HL-60 (cell line): ENCODE measurements around the gene MARK1.

Experiments
- DNase-seq, 2 experiments: peaks; one replicate each; pipeline ENCODE4 v3.0.0-alpha.2; 2010 to 2020; ENCODE audit warnings: low read depth in 1 of 2, low spot score in 1 of 2
- H3K27ac ChIP-seq: fragments of 250-450 bp; sonication (Bioruptor Pico); replicated peaks from 2 replicates; pipeline ENCODE4 v1.5.1; 2020; ENCODE audit warnings: mild to moderate bottlenecking, moderate library complexity
- H3K27me3 ChIP-seq: fragments of 250-450 bp; sonication (Bioruptor Pico); 2 replicates; pipeline ENCODE4 v1.5.1; 2021; ENCODE audit warnings: mild to moderate bottlenecking, moderate library complexity; ENCODE audit not compliant: insufficient read depth, poor library complexity, severe bottlenecking
- H3K4me3 ChIP-seq: replicated peaks from 2 replicates; pipeline ENCODE4 v1.5.1; 2011; ENCODE audit warnings: mild to moderate bottlenecking, control low read depth, low read length; ENCODE audit not compliant: insufficient read depth
- CTCF ChIP-seq: IDR thresholded peaks from one replicate; pipeline ENCODE4 v1.5.1; 2011; ENCODE audit warnings: low read length, control low read depth, inconsistent platforms; ENCODE audit not compliant: insufficient read depth
- GABPA ChIP-seq: IDR thresholded peaks from 2 replicates; pipeline ENCODE4 v1.6.1; 2012; ENCODE audit warnings: low read depth
- POLR2AphosphoS5 ChIP-seq: IDR thresholded peaks from 2 replicates; pipeline ENCODE4 v1.6.1; 2012; ENCODE audit warnings: low read depth
- REST ChIP-seq: IDR thresholded peaks from 2 replicates; pipeline ENCODE4 v1.6.1; 2012; ENCODE audit warnings: low read depth; ENCODE audit not compliant: insufficient replicate concordance
- SPI1 ChIP-seq: IDR thresholded peaks from 2 replicates; pipeline ENCODE4 v1.6.1; 2012; ENCODE audit warnings: low read depth, mild to moderate bottlenecking, borderline replicate concordance

The MARK1 gene

GRCh38 chr1:220485131-220485530 is 42.8 kb upstream of the MARK1 start:
- no peak overlapping the region for H3K27ac ChIP-seq
- TF ChIP-seq REST (no peak), GABPA (no peak), POLR2AphosphoS5 (no peak), CTCF (no peak)
- DNase-seq, result no peak
- H3K4me3 ChIP-seq, result no peak overlapping the region
- H3K27me3 ChIP-seq, result no peaks in the 10 kb centered on the region

DNA sequence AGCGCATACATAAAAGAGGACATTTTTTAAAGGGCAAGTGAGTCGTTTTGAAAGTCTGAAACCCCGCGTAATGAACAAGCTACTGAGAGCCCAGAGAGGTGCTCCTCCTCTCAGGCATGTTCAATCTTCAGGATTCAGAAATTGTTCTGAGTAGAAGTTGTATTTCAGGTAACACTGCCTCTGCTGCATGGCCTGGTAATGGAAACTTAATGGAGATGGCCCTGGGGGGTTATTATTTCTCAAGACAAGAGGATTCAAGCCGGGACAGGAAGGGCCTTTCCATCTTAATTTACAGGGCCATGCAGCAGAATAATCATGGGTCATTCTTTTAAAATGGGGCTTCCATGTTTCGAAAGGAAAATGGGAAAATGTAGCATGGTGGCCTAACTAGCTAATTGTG is 42.1 kb upstream of the MARK1 start:
- H3K4me3 ChIP-seq, result no peak overlapping the region
- H3K27me3 ChIP-seq, result no peaks in the 10 kb centered on the region
- TF ChIP-seq CTCF, result no peak
- no peak for TF ChIP-seq POLR2AphosphoS5
- TF ChIP-seq REST, result no peak
- TF ChIP-seq SPI1, result no peak
- no peak for TF ChIP-seq GABPA
- no peak for DNase-seq
- no peak overlapping the region for H3K27ac ChIP-seq

GRCh38 chr1:220487297-220487820 is 40.6 kb upstream of the MARK1 start:
- Histone ChIP-seq H3K27me3 (no peaks in the 10 kb centered on the region), H3K27ac (no peak overlapping the region), H3K4me3 (no peak overlapping the region)
- TF ChIP-seq REST (no peak), POLR2AphosphoS5 (no peak), SPI1 (no peak), GABPA (no peak), CTCF (no peak)
- peak; percentile 3 to 30 for DNase-seq
